Measurements from ENCODE around the gene H19.

The H19 gene

GRCh38 chr11:1997755-1998154 lies at the start of gene H19:
TSS of gene H19 (minus strand) at chr11:1997842.
- DNase-seq (ENCODE audit: low read depth) = no peak
- TF ChIP-seq CTCF (IDR thresholded peaks at IDR 0.05; ENCODE audit: insufficient read depth, low read depth, low read length, missing control alignments) = no peak
- H3K4me3 ChIP-seq (ENCODE audit: low read length) = no peak within 1 kb of the TSS

- H3K4me3 ChIP-seq (ENCODE audit: low read length) = no peak overlapping the region
- TF ChIP-seq CTCF (IDR thresholded peaks at IDR 0.05; ENCODE audit: insufficient read depth, low read depth, low read length, missing control alignments) = no peak
- DNase-seq (ENCODE audit: low read depth) = no peak
Measured at GRCh38 chr11:2041963-2042362, 44.3 kb upstream of the H19 start.

- DNase-seq (ENCODE audit: low read depth) = no peak
- no peak overlapping the region for H3K4me3 ChIP-seq (ENCODE audit: low read length)
- no peak for TF ChIP-seq CTCF (IDR thresholded peaks at IDR 0.05; ENCODE audit: insufficient read depth, low read depth, low read length, missing control alignments)
Measured at GRCh38 chr11:2041153-2041552, 43.5 kb upstream of the H19 start.

- no peak for TF ChIP-seq CTCF (IDR thresholded peaks at IDR 0.05; ENCODE audit: insufficient read depth, low read depth, low read length, missing control alignments)
- no peak for DNase-seq (ENCODE audit: low read depth)
- no peak overlapping the region for H3K4me3 ChIP-seq (ENCODE audit: low read length)
Measured at GRCh38 chr11:2039198-2039759, 41.6 kb upstream of the H19 start.

GRCh38 chr11:2036863-2037486 lies 39.3 kb upstream of the H19 start:
- H3K4me3 ChIP-seq (ENCODE audit: low read length) = no peak overlapping the region
- no peak for DNase-seq (ENCODE audit: low read depth)
- no peak for TF ChIP-seq CTCF (IDR thresholded peaks at IDR 0.05; ENCODE audit: insufficient read depth, low read depth, low read length, missing control alignments)

GRCh38 chr11:2035382-2035781 lies 37.7 kb upstream of the H19 start:
- no peak overlapping the region for H3K4me3 ChIP-seq (ENCODE audit: low read length)
- TF ChIP-seq CTCF (IDR thresholded peaks at IDR 0.05; ENCODE audit: insufficient read depth, low read depth, low read length, missing control alignments) = no peak
- DNase-seq (ENCODE audit: low read depth) = no peak

- no peak overlapping the region for H3K4me3 ChIP-seq (ENCODE audit: low read length)
- no peak for TF ChIP-seq CTCF (IDR thresholded peaks at IDR 0.05; ENCODE audit: insufficient read depth, low read depth, low read length, missing control alignments)
- DNase-seq (ENCODE audit: low read depth) = no peak
Measured at GRCh38 chr11:2031058-2031457, 33.4 kb upstream of the H19 start.
